Stimulated activated CD8-positive, alpha-beta memory T cell treated with anti-CD3 and anti-CD28 coated beads, Interleukin-7, amount 100 ng/mL, for 48 hours (primary cell): ENCODE results near the gene DPT.
"Not testable (repeated sequence)": the region's sequence is repeated elsewhere in the genome, so short reads cannot be mapped to it uniquely, and the experiment has no call there.

Experiments used
- DNase-seq, 2 donors: peaks; one replicate each; pipeline ENCODE4 v3.0.0-alpha.2; 2020; ENCODE audit warnings: low read depth in 1 of 2; ENCODE audit errors: extremely low read depth in 1 of 2

DPT gene

DNA sequence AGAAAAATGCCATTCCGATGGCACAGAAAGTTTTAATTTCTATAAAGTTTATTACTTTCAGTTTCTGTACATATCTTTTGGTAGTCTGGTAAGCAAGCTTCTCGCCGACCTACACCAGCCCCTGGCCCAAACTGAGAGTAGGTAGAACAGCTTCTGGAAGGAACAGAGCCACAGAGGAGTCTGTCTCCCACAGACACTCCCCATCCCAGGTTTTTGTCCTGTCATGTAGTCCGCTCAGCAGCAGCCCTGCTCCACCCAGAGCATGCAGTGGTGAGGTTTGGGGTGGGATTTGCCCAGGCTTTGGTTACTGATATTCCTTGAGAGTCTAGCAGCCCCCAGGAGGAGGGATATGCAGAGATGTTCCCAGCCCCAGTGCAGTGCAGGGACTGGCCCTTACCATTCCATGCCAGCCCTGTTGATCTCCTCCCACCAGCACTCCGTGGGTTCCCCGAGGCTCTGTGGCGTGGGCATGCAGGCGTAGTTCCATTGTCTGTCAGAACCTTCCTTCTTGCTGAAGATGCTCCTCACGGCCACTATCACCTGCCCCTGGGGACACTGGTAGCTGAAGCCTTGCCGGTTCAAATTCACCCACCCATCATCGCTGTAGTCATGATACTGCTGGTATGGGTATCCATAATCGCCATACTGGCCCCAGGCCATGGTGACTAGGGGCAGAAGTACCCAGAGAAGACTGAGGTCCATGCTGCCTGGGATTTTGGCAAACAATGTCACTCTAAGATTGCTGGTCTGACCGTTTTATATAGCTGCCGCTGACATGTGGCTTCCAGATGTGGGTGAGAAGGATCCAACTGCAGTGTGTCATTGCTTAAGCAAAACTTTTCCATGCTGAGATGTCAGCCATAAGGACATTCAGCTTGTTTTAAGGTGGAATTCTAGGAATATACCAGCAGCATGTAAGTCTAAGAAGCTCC, at the start of gene DPT:
Gene DPT, minus strand, starts transcription at position 734 of the 932 bp plus-strand sequence. Its CDS starts 32 bp downstream, at position 702.
- DNase-seq: no peak

GRCh38 chr1:168775366-168775765, 46.4 kb upstream of the DPT start:
- DNase-seq: no peak

DNA sequence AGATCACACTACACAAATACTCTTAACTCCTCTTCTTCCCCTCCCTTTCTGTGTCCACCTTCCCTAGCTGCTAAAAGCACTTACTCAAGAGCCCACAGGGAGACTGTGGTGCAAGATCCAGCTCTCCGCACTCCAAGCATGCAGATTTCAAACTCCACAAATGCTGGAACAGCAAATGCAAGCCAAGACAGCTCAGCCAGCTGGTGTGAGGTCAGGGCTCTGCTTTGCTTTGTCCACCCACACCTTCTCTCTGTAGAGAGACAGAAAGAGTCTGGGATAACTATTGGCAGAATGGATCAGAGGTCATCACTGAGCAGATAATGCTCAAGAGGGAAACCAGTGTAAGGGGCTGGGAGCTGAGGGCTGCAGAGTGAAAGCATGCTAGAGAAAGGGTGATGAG, 45.2 kb upstream of the DPT start:
- DNase-seq: no peak

GRCh38 chr1:168772428-168773060, 43.5 kb upstream of the DPT start:
- DNase-seq: no peak

GRCh38 chr1:168771104-168771630, 42.2 kb upstream of the DPT start:
- DNase-seq: no peak

DNA sequence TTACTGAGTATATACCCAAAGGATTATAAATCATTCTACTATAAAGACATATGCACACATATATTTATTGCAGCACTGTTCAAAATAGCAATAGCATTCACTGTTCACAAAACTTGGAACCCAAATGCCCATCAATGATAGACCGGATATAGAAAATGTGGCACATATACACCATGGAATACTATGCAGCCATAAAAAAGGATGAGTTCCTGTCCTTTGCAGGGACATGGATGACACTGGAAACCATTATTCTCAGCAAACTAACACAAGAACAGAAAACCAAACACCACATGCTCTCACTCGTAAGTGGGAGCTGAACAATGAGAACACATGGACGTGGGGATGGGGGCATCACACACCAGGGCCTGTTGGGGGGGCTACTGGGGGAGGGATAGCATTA, 40.9 kb upstream of the DPT start:
- DNase-seq: not testable (repeated sequence)

GRCh38 chr1:168767894-168768584, 39.0 kb upstream of the DPT start:
- DNase-seq: no peak

- no peak for DNase-seq
Measured at GRCh38 chr1:168766568-168766967, 37.6 kb upstream of the DPT start.

GRCh38 chr1:168763031-168763430, 34.0 kb upstream of the DPT start:
- DNase-seq: no peak

DNA sequence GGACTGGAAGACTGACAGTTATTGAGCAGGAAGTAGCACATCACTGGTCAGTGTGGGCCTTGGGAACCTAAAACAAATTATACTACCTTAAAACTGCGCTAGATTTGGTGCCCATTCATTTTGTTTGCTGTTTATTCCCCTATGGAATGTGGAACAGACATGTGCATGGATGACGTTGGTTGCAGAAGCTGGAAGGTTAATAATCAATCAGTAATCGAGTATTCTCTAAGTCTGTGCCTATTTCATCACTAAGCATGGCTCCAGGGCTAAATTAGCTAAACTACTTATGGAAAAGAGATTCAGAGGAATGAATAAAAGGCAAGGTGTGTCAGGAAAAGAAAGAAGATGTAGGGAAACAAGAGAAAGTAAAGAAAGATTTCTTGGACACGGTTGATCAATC, 33.5 kb upstream of the DPT start:
- no peak for DNase-seq

- no peak for DNase-seq
Measured at GRCh38 chr1:168760781-168761180, 31.8 kb upstream of the DPT start.

GRCh38 chr1:168760241-168760640, 31.2 kb upstream of the DPT start:
- DNase-seq: no peak

GRCh38 chr1:168759077-168759476, 30.1 kb upstream of the DPT start:
- DNase-seq: no peak

DNA sequence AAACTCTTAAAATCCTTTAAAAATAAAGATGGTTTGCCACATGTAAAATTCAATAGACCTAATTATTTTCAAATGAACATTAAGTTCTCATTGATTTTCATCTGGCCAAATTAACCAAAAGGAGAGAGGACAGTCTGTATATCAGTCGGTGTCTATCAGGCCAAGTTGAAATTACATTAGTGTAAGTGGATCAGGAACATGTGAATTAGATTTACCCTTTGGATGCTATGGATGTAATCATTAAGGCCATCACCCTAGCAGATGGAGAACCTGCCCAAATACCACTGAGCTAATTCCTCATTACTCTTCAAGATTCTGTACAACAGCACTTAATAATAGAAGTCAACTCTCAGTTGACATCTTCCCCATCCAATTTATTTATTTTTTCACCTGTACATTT, 29.5 kb upstream of the DPT start:
- no peak for DNase-seq

GRCh38 chr1:168755800-168756418, 26.9 kb upstream of the DPT start:
- DNase-seq: no peak

DNA sequence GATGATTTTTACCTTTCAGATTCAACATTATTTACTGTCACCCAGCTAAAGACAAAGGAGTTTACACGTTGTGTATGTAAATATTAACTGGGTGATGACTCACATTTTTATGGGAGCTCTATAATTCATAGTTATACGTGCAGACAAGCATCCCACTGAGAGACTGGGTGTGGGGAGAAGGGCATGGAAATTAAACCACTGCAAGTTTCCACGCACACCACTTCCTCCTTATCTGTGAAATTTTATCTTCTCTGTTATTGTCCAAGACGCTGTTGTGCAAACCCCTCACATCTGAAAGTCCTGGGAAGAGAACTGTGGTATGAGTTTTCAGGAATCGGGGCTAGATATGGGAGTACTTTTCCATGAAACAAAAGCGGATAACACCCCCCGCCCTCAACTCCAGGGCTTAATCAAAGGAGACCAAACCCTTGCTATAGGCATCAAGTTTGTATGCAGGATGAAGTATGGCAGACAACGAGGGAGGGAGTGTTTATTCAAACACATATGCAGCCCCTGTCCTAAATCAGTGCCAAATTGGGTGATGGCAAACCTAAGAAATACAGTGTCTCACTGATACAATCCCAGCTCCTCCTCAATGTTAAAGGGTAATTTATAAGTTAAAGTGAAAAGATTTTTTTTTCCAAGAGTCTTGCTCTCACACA, 23.3 kb upstream of the DPT start:
- DNase-seq: no peak

DNA sequence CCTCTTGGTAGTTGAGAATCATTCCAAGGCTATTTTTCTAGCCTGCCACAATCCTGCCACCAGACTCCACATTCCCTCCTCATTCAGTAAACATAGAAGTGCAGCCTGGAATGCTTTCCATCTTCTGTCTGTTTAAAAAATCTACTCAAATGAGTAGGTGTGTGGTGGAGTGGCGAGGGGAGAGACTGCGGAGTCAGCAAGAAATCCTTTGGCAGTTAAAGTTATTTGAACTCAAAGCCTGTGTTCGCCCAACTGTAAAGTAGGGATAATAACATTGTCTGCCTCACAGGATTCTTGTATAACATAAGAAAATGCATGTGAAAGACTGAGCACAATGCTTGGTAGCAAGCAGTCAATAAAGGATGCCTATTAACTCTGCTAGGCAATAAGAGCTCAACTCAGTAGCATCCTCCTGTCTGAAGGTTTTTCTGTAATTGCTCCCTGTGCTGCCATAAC, 22.2 kb upstream of the DPT start:
- no peak for DNase-seq

DNA sequence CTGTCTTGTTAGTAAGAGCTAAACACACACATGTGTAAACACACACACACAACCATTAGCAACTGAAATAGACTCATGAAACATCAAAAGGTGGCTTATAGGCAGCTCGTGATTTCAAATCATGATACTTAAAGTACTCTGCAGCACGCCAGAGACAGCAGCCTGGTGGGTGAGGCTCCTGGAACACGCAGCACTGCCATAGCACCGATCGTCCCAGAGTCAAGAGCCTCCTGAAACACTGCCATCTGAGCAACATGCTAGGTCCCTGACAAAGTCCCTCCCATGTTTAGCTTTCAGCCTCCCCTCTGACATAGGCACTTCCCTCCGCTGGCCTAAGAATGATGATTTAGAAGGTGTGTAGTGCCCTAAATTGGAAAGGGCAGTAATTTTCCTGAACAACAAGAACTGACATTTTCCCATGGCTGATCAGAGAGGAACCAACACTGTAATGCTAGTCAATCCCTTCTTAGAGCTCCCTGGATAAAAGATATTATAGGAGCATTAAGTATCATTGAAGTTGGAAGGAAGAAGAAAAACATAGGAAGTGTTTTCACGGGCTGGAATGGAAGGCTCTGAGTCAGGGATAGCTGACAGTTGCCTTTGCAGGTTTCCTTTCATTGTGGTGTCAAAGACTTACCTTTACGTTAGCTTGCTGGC, 14.1 kb upstream of the DPT start:
- no peak for DNase-seq

DNA sequence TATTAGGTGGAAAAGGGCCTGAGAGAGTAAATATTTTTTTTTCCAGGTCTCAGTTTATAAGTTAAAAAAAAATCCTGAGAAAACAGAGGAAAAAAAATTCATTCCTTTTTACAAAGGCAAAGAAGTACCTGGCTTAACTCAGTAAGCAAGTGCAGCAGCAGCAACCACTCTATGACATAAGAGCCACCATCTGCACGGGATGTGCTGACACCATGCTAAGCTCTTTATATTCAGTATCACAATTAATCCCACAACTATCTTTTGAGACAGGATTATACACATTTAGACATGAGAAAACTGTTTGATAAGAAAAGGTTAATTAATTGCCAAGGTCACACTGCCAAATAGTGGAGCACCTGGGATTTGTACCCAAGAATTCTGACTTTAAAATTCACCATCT, 13.4 kb upstream of the DPT start:
- no peak for DNase-seq

GRCh38 chr1:168739908-168740307, 10.9 kb upstream of the DPT start:
- no peak for DNase-seq
